SH-SY5Y (cell line): ENCODE data around the gene ALS2CL.

Source experiments
- GATA2 ChIP-seq: IDR thresholded peaks from 2 replicates; pipeline ENCODE4 v1.6.1; 2011; ENCODE audit warnings: mild to moderate bottlenecking, low read depth, low read length
- GATA3 ChIP-seq: IDR thresholded peaks from 2 replicates; pipeline ENCODE4 v1.6.1; 2011; ENCODE audit warnings: low read depth, mild to moderate bottlenecking, low read length, moderate library complexity

Gene ALS2CL

DNA sequence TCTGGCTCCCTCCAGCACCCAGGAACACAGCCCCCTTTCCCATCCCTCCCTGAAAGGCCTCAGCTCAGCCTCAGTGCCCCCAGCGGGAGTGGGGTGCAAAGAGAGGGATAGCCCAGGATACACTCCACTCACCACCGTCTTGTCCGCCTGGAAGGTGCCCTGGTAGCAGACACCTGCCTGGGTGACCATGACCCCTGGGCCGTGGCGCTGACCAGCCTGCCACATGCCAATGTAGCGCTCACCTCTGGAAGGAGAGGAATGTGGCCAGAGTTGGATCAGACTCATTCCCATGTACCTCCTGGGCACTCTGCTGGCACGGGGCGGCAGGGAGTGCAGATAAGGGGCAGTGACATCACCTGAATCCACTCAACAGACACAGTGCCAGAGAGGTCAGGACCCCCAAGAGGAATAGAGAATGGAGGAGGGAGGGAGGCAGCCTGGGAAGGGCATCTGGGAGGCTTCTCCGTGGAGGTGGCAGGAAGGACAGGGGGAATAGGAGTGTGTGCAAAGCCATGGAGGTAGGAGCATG, 13.1 kb downstream of the ALS2CL start:
- no peak for TF ChIP-seq GATA3
- TF ChIP-seq GATA2, result no peak

DNA sequence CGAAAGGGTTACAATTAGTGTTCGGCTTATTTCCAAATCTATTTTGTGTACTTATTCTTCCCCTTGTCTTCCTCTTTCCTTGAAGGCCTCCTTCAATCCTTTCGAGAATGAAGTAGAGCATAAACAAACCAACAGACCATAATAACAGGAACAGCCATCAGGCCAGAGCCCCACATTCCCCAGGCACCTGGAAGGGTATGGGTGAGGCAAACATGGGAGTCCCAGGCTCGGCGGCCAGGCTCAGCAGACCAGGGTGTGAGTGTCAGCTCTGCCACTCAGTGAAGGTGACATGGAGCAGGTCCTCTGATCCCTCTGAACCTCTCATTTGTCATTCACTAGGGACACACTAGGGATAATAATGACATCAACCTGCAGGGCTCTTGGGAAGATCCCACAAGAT, 13.8 kb downstream of the ALS2CL start:
- TF ChIP-seq GATA3, result no peak
- TF ChIP-seq GATA2, result no peak

DNA sequence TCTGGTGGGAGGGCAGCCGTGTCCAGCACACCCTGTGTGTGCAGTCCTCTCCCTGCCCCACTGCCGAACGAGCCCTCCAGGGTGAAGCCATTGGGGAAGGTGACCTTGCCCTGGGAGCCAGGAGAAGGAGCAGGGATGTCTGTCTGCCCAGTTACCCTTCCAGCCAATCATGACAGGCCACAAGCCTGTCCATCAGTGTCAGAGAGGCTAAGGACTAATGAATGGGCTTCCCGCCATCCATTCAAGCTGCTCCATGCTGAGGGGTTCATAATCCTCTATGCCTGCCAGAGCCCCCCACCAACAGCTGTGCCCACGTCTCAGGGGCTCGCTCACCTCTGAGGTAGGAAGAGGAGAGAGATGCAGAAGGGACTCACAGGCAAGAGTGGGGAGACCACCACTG, 15.2 kb downstream of the ALS2CL start:
- no peak for TF ChIP-seq GATA3
- no peak for TF ChIP-seq GATA2

DNA sequence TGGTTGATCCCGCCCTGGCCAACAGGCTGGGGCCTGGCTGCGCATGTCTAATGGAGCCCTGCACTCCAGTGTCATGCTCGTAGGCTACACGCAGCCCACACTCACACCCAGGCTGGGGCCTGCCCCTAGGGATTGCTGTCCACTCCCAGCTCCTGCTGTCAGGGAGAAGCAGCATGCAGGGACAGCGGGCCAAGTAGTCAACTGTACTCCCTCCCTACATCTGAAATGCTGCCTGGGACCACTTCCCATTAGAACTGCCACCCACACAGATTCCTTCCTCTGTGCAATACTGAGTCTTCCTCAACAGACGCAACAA, 16.1 kb downstream of the ALS2CL start:
- TF ChIP-seq GATA2 (no peak), GATA3 (no peak)

DNA sequence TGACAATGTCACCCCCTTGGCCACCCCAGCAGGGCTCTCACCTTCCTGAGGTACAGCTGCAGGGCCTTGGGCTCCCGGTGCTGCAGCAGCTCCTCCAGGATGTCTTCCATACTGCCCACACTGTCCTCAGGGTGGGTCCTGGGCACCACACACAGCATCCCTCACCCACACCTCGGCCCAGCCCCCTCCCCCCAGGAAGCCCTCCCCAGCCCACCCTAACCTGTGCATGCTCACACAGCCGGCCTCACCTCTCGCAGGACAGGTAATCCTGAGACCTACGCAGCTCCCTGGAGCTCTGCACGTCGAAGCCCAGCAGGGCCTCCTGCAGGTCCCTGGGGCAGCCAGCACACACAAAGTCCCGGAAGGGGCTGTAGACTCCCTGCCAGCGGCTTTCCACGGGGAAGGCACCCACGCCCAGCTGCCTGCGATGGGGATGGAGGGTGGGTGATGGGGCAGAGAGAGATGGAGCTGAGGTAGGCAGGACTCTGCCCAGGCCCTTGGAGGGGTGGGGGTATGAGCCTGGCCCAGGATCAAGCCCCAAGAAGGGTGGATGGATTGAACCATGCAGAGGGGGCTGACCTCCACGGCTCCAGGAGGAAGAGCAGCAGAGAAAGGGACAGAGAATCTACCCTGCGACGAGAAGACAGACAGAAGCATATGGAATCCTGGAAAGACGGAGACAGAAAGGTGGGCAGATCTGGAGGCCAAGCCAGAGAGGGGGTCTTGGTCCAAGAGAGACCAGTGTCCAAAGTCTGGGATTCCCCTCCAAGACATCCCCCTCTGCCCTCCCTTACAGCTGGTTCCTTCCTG, 16.7 kb downstream of the ALS2CL start:
- TF ChIP-seq GATA3 (no peak), GATA2 (no peak)

DNA sequence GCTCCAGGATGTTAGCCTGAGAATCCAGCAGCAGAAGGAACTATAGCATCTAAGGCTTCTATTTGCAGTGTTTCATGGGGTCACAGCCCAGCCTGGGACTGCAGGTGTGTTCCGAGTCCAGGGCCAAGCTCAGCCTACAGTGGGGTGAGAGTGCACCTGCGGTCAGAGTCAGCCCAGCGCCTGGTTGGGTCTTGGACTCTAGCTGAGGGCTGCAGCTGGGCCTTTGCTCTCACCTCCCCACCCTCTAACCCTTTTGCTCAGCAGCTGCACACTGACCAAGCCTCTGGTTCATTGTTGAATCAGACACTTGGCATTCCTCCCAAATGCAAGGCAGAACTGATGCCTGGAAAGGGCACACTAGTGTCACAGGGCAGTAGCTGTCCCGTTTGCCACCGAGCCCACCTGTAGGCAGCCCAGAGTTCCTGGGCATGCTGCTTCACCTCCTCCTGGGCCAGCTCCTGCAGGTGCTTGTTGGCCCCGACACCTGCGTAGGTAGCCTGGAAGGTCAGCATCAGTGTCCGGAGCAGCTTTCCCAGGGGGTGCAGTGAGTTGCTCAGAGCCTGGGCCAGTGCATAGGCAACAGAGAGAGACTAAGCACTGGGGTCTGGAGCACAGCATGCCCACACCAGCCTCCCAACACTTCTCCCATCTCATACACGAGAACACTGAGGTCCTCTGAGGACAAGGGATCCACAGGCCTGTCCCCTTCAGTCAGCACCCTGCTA, 17.5 kb downstream of the ALS2CL start:
- TF ChIP-seq GATA2 (no peak), GATA3 (no peak)

DNA sequence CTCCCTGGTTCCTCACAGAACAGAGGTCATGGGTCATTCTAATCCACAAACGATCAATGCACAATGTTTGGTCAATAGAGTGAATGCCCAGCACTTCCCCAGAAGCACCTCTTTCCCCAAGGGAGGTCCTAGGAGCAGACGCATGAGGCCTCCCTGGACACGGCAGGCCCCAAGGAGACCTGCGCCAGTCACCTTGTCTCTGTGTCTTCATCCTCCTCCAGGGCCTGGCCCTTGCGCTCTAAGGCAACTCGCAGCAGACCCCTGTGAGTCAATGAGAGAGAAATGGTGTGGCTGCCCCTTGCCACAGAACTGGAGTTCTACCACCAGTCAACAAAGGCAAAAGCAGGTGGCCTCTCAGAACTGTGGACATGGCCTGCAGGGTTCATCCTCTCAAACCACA, 18.1 kb downstream of the ALS2CL start:
- TF ChIP-seq GATA2 (no peak), GATA3 (no peak)

DNA sequence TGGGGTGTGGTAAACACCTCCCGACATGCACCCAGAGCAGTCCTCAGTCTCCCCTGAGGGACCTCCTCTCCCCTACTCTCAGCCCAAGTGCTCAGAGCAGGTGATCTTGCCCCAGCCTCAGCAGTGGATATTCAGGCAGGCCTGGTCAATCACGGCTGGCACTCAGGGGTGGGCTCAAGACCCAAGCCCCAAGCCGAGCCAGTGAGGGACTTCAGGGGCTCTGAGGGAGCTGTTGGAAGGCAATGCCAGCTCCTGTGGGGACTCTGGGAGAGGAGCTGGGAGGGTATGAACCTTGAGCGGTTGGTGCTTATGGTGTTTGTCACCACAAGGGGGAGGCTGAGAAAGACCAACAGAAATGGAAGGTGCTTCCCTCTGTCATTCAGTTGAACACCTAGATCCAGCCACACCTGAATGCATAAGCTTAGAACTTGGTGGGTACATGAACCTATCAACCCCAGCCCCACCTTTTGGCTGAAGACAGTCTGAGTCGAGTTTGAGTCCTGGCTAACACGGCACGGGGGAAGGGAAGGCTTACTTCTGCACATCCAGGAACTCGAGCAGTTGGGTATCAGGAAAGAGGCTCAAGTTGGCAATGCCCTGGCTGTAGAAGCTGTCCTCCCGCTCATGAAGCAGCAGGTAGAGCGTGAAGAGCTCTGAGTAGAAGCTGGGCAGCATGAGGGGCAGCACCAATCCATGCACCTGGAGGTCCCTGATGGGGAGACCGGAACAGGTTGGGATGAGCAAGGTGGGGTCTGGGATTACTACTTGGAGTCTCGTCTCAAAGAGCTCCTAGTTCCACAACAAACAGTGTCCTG, 19.2 kb downstream of the ALS2CL start:
- TF ChIP-seq GATA2 (no peak), GATA3 (no peak)

DNA sequence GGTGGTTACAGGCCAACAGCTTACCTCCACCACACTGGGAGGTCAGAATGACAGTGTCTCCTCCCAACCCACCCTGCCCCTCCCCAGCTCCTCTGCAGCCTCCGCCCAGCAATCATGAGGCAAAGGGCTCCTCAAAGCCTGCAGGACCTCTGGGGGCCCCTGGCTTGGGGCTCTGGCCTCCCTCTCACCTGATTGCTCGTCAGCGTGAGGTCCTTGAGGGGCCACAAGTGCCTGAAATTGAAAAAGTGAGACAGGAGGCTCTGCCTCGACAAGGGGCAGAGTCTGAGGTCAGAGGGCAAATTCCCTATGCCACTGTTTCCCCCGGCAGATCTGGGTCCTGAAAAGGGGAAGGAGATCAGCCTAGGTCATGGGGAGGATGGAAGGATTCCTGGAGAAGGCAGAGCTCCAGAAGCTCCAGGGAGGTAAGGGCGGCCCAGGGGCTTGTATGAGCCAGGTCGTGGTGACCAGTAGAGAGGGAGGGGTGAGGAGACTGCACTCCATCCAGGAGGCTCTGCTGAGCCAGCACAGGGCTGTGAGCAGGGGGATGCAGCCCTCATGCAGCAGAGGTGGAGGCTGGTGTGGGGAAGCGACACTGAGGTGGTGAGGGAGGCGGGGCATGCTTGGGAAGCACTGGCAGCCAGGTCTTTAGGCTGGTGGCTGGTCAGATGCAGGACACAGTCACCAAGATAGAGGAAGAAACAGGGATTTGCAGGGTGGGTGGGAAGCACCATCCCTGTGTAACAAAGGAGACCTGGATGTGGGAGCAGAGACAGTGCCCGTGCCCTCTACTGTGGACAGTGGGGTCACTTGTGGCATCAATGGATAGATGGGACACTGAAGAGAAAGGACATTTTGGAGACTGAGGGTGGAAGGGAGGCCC, 20.1 kb downstream of the ALS2CL start:
- TF ChIP-seq GATA2, result no peak
- TF ChIP-seq GATA3, result no peak

DNA sequence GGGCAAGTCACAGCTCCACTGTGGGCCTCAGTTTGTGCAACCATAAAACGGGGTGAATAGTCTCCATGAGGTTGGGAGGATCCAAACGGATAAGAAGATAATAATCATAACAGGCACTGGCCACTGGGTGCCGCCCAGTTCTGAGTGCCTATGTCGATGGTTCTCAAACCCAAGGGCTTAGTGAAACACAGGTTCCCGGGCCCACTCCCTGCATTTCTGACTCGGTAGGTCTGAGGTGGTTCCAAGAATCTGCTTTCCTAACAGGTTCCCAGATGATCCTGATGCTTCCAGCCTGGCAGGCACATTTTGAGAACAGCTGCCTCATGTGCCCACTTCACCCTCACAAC, 21.2 kb downstream of the ALS2CL start:
- TF ChIP-seq GATA2 (no peak), GATA3 (no peak)

DNA sequence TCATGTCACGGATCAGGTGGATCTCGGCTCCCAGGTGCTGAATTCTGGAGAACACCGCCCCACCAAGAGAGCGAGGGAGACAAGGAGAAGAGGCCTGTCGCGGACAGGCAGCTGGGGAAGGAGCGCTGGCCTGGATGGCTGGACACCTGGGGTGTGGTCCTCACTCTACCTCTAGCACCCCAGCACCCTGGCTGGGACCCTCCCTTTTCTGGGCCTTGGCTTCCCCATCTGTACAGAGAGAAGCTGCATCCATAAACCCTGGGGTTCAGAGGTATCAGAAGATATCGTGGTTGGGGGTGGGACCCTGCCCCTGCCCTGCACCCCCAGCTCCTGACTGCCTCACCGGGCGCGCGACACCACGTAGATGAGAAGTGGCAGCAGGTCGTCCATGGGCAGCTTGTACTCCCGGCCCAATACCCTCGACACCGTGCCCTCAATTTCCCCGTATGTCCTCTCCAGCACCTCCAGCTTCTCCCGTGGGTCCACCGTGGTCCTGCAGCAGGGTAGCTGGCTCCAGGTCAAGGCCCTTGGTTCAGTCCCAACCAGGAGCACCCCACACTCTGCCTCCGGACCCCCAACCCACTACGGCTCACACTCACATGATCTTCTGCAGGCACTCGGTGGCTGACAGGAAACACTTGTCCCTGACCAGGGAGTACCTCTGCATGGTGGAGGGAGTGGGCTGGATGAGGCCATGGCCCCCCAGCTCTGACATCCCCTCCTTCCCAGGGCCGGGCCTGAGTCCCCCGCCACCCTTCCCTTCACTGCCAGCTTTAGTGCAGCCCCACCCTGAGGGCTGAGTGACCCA, 21.7 kb downstream of the ALS2CL start:
- no peak for TF ChIP-seq GATA2
- TF ChIP-seq GATA3, result no peak

DNA sequence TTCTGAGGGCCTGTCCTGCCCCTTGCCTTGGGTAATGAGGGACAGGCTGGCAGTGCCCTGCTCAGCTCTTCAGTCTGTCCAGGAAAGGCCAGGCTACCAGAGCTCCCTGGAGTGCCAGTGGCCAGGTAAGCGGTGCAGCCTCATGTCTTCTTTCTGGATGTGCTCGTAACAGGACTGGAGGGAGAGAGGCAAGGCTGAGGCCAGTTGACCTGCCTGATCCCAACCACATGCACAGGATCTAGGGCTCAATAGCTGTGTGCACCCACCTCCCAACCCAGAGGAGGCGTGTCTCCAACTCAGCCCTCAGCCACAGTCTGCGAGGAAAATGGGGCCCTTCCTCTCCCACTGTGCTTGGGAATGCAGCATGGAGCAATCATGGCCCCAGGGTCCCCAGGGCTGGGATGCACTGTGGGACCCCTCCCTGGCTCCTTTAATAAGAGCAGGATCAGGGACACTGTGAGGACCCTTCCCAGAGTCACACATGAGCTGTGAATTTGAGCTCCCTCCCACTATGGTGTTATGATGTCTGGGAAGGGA, 22.5 kb downstream of the ALS2CL start:
- TF ChIP-seq GATA2 (no peak), GATA3 (no peak)
